Tibial nerve (tissue), 4 donors: ENCODE measurements around the gene ALDH1L1. TPM values are rescaled to one million over a fixed set of nuclear protein-coding genes. Genes with fewer than 3 reads are reported as not detected.
A peak's percentile ranks its signal among the peaks of the same experiment; 100 is the strongest.

Experiments used
- DNase-seq, 2 donors: peaks; one replicate each; pipeline ENCODE4 v3.0.0-alpha.2; 2019; ENCODE audit warnings: low spot score in 2 of 2
- H3K27ac ChIP-seq, 4 donors: fragments of 200-600 bp; sonication (generic) in 3 of 4; one replicate each; pipeline ENCODE4 v1.5.1; 2017 to 2019; ENCODE audit warnings: mild to moderate bottlenecking in 1 of 4
- H3K27me3 ChIP-seq, 2 donors: fragments of 200-600 bp; sonication (generic) in 1 of 2; one replicate each; pipeline versions ENCODE4 v1.5.1 to v1.6.0; 2017 to 2019
- H3K36me3 ChIP-seq, 3 donors: fragments of 200-600 bp; sonication (generic); one replicate each; pipeline ENCODE4 v1.5.1; 2018 to 2019
- H3K4me1 ChIP-seq, 4 donors: fragments of 200-600 bp; sonication (generic) in 3 of 4; one replicate each; pipeline ENCODE4 v1.5.1; 2017 to 2019
- H3K4me3 ChIP-seq, 4 donors: fragments of 200-600 bp; sonication (generic) in 3 of 4; one replicate each; pipeline ENCODE4 v1.5.1; 2017 to 2019; ENCODE audit warnings: mild to moderate bottlenecking in 1 of 4, moderate library complexity in 1 of 4
- H3K9me3 ChIP-seq, 4 donors: fragments of 200-600 bp; sonication (generic) in 3 of 4; one replicate each; pipeline ENCODE4 v1.5.1; 2017 to 2019
- CTCF ChIP-seq, 5 experiments: fragments of 200-600 bp in 3 of 5; fragments of 450-650 bp in 2 of 5; sonication (generic) in 3 of 5; IDR thresholded peaks; one replicate each; pipeline ENCODE4 v1.5.1; 2016 to 2019; ENCODE audit warnings: antibody characterized with exemption in 5 of 5, mild to moderate bottlenecking in 3 of 5, moderate library complexity in 2 of 5
- EP300 ChIP-seq, 2 donors: sonication (generic); formaldehyde crosslinking; IDR thresholded peaks; one replicate each; pipeline ENCODE4 v1.6.1; 2017; ENCODE audit warnings: antibody characterized with exemption in 2 of 2, mild to moderate bottlenecking in 1 of 2
- POLR2A ChIP-seq, 2 donors: fragments of 450-650 bp; IDR thresholded peaks; one replicate each; pipeline ENCODE4 v1.6.1; 2017; ENCODE audit warnings: antibody characterized with exemption in 2 of 2, mild to moderate bottlenecking in 2 of 2, moderate library complexity in 2 of 2
- WGBS, 2 donors: methylation state at CpG; one replicate each; pipeline ENCODE4 v1.1.5; 2018; 5-methylcytosine and 5-hydroxymethylcytosine counted together
- total RNA-seq, 4 donors: library from RNA; depleted of rRNA; stranded (reverse); fragments of >200 nt; gene quantifications; one replicate each; pipeline ENCODE4 v1.1.0, GENCODE V29; 2016

Gene ALDH1L1
- total RNA-seq, 4 donors from 2014 or later, result 34.5 to 87.3 (median 50.8) TPM

GRCh38 chr3:126147147-126147931 is 33.0 kb downstream of the ALDH1L1 start:
- no peak overlapping the region for H3K27ac ChIP-seq
- no peaks in the 10 kb centered on the region for H3K4me1 ChIP-seq
- DNase-seq, result no peak
- 94% methylated on average over 7 of the region's 7 CpGs for WGBS, 2 donors
- TF ChIP-seq POLR2A (IDR thresholded peaks at IDR 0.05) (no peak), CTCF (IDR thresholded peaks at IDR 0.05) (no peak), EP300 (IDR thresholded peaks at IDR 0.05) (no peak)
- no peak overlapping the region for H3K4me3 ChIP-seq
- H3K36me3 ChIP-seq, result no peaks in the 10 kb centered on the region
- no peaks in the 10 kb centered on the region for H3K9me3 ChIP-seq
- H3K27me3 ChIP-seq, result no peaks in the 10 kb centered on the region

- Histone ChIP-seq H3K36me3 (no peaks in the 10 kb centered on the region), H3K4me3 (no peak overlapping the region)
Measured at GRCh38 chr3:126146525-126147146, 33.8 kb downstream of the ALDH1L1 start.

GRCh38 chr3:126146034-126146433 is 34.4 kb downstream of the ALDH1L1 start:
- TF ChIP-seq CTCF (IDR thresholded peaks at IDR 0.05), result no peak
- TF ChIP-seq EP300 (IDR thresholded peaks at IDR 0.05), result no peak
- TF ChIP-seq POLR2A (IDR thresholded peaks at IDR 0.05), result no peak
- H3K27ac ChIP-seq, result no peak overlapping the region
- 76 to 82% methylated on average over 4 of the region's 4 CpGs for WGBS, 2 donors

More at GRCh38 chr3:126146525-126147146, 33.8 kb downstream of the ALDH1L1 start:
- H3K4me1 ChIP-seq, result no peaks in the 10 kb centered on the region
- no peak overlapping the region for H3K27ac ChIP-seq
- no peaks in the 10 kb centered on the region for H3K9me3 ChIP-seq
- TF ChIP-seq CTCF (IDR thresholded peaks at IDR 0.05), result no peak
- no peak for TF ChIP-seq POLR2A (IDR thresholded peaks at IDR 0.05)
- TF ChIP-seq EP300 (IDR thresholded peaks at IDR 0.05), result no peak
- H3K27me3 ChIP-seq, result no peaks in the 10 kb centered on the region
- 88 to 92% methylated on average over 6 of the region's 6 CpGs for WGBS, 2 donors
- no peak for DNase-seq

GRCh38 chr3:126142652-126143051 is 37.7 kb downstream of the ALDH1L1 start:
- Histone ChIP-seq H3K27me3 (no peaks in the 10 kb centered on the region), H3K36me3 (no peaks in the 10 kb centered on the region), H3K4me1 (no peaks in the 10 kb centered on the region), H3K9me3 (no peaks in the 10 kb centered on the region), H3K4me3 (no peak overlapping the region), H3K27ac (no peak overlapping the region)
- TF ChIP-seq POLR2A (IDR thresholded peaks at IDR 0.05) (no peak), CTCF (IDR thresholded peaks at IDR 0.05) (no peak), EP300 (IDR thresholded peaks at IDR 0.05) (no peak)
- DNase-seq, result peak in 1 of 2 donors; percentile 2
- 45 to 46% methylated on average over 3 of the region's 3 CpGs for WGBS, 2 donors

More at GRCh38 chr3:126146034-126146433, 34.4 kb downstream of the ALDH1L1 start:
- peak in 1 of 2 donors; percentile 2 for DNase-seq
- no peaks in the 10 kb centered on the region for H3K27me3 ChIP-seq
- H3K4me3 ChIP-seq, result no peak overlapping the region
- H3K9me3 ChIP-seq, result no peaks in the 10 kb centered on the region
- no peaks in the 10 kb centered on the region for H3K4me1 ChIP-seq
- H3K36me3 ChIP-seq, result no peaks in the 10 kb centered on the region

GRCh38 chr3:126137490-126138130 is 42.8 kb downstream of the ALDH1L1 start:
- TF ChIP-seq EP300 (IDR thresholded peaks at IDR 0.05) (no peak), POLR2A (IDR thresholded peaks at IDR 0.05) (no peak), CTCF (IDR thresholded peaks at IDR 0.05) (no peak)
- 88 to 91% methylated on average over 8 of the region's 8 CpGs for WGBS, 2 donors
- no peaks in the 10 kb centered on the region for H3K36me3 ChIP-seq
- no peak overlapping the region for H3K27ac ChIP-seq
- no peak overlapping the region for H3K4me3 ChIP-seq
- peaks cover 0 to 7% (median 0%) of the 10 kb centered on the region in 4 donors for H3K4me1 ChIP-seq
- no peaks in the 10 kb centered on the region for H3K27me3 ChIP-seq
- no peak for DNase-seq
- no peaks in the 10 kb centered on the region for H3K9me3 ChIP-seq
